GM12891 (cell line): Measurements from ENCODE around the gene PCDHA12.

ENCODE experiments used
- POLR2A ChIP-seq: IDR thresholded peaks from 2 replicates; pipeline ENCODE4 v1.6.1; 2011; ENCODE audit warnings: low read depth, low read length, control low read depth
- POLR2AphosphoS5 ChIP-seq: IDR thresholded peaks from 2 replicates; pipeline ENCODE4 v1.6.1; 2011; ENCODE audit warnings: low read depth, low read length, control low read depth
- POU2F2 ChIP-seq: IDR thresholded peaks from 2 replicates; pipeline ENCODE4 v1.6.1; 2011; ENCODE audit warnings: low read depth, mild to moderate bottlenecking, control low read depth, low read length, moderate library complexity
- TAF1 ChIP-seq: IDR thresholded peaks from 2 replicates; pipeline ENCODE4 v1.6.1; 2011; ENCODE audit warnings: low read depth, low read length, control low read depth

DNA sequence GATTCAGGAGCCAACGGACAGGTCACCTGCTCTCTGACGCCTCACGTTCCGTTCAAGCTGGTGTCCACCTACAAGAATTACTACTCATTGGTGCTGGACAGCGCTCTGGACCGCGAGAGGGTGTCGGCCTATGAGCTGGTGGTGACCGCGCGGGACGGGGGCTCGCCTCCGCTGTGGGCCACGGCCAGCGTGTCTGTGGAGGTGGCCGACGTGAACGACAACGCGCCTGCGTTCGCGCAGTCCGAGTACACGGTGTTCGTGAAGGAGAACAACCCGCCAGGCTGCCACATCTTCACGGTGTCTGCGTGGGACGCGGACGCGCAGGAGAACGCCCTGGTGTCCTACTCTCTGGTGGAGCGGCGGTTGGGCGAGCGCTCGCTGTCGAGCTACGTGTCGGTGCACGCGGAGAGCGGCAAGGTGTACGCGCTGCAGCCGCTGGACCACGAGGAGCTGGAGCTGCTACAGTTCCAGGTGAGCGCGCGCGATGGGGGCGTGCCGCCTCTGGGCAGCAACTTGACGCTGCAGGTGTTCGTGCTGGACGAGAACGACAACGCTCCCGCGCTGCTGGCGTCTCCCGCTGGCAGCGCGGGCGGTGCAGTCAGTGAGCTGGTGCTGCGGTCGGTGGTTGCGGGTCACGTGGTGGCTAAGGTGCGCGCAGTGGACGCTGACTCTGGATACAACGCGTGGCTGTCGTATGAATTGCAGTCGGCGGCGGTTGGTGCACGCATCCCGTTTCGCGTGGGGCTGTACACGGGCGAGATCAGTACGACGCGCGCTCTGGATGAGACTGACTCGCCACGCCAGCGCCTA, 17.7 kb upstream of the PCDHA12 start:
- TF ChIP-seq POLR2A (no peak), TAF1 (no peak), POLR2AphosphoS5 (no peak), POU2F2 (no peak)
